Nephron (organoid): ENCODE data around the gene PDSS2.
"Not testable (repeated sequence)": the region's sequence is repeated elsewhere in the genome, so short reads cannot be mapped to it uniquely, and the experiment has no call there.

Experiments used
- H3K27ac Mint-ChIP-seq, 3 experiments: 2 replicates each; pipeline ENCODE4 v1.8.0; 2020; ENCODE audit warnings: mixed read lengths in 3 of 3, mild to moderate bottlenecking in 2 of 3, moderate library complexity in 1 of 3
- H3K27me3 Mint-ChIP-seq: 2 replicates; pipeline ENCODE4 v1.8.0; 2021; ENCODE audit warnings: low read depth, mild to moderate bottlenecking, moderate library complexity, mixed read lengths
- H3K36me3 Mint-ChIP-seq: 2 replicates; pipeline ENCODE4 v1.8.0; 2020; ENCODE audit warnings: low read depth, mixed read lengths
- H3K4me1 Mint-ChIP-seq: 2 replicates; pipeline ENCODE4 v1.8.0; 2020; ENCODE audit warnings: mixed read lengths
- H3K4me3 Mint-ChIP-seq, 3 experiments: 2 replicates each; pipeline ENCODE4 v1.8.0; 2020; ENCODE audit warnings: mild to moderate bottlenecking in 3 of 3, mixed read lengths in 3 of 3, moderate library complexity in 2 of 3
- H3K9me3 Mint-ChIP-seq: 2 replicates; pipeline ENCODE4 v1.8.0; 2020; ENCODE audit warnings: mixed read lengths
- CTCF ChIP-seq, 3 experiments: fragments of 200-600 bp; sonication (generic); IDR thresholded peaks; one replicate each; pipeline ENCODE4 v1.5.0; 2021; ENCODE audit warnings: antibody characterized with exemption in 3 of 3; ENCODE audit not compliant: unreplicated experiment in 3 of 3

PDSS2 gene

GRCh38 chr6:107202876-107203468, 256.4 kb downstream of the PDSS2 start:
- no peak for TF ChIP-seq CTCF (IDR thresholded peaks at IDR 0.05; ENCODE audit: unreplicated experiment in 3 of 3)
- H3K4me1 Mint-ChIP-seq: no peaks in the 10 kb centered on the region
- H3K27me3 Mint-ChIP-seq: no peaks in the 10 kb centered on the region
- no peak overlapping the region for H3K27ac Mint-ChIP-seq
- H3K36me3 Mint-ChIP-seq: peaks cover 25% of the 10 kb centered on the region
- peaks cover 4% of the 10 kb centered on the region for H3K9me3 Mint-ChIP-seq
- no peak overlapping the region for H3K4me3 Mint-ChIP-seq

- Mint-ChIP-seq H3K9me3 (no peaks in the 10 kb centered on the region), H3K27ac (no peak overlapping the region), H3K36me3 (peaks cover 17% of the 10 kb centered on the region), H3K27me3 (no peaks in the 10 kb centered on the region), H3K4me3 (no peak overlapping the region), H3K4me1 (no peaks in the 10 kb centered on the region)
- no peak for TF ChIP-seq CTCF (IDR thresholded peaks at IDR 0.05; ENCODE audit: unreplicated experiment in 3 of 3)
Measured at GRCh38 chr6:107198631-107199416, 260.5 kb downstream of the PDSS2 start.

GRCh38 chr6:107196152-107196551, 263.2 kb downstream of the PDSS2 start:
- no peak overlapping the region for H3K27ac Mint-ChIP-seq
- H3K27me3 Mint-ChIP-seq: no peaks in the 10 kb centered on the region
- H3K9me3 Mint-ChIP-seq: no peaks in the 10 kb centered on the region
- H3K36me3 Mint-ChIP-seq: peaks cover 7% of the 10 kb centered on the region
- no peak overlapping the region for H3K4me3 Mint-ChIP-seq
- no peaks in the 10 kb centered on the region for H3K4me1 Mint-ChIP-seq
- no peak for TF ChIP-seq CTCF (IDR thresholded peaks at IDR 0.05; ENCODE audit: unreplicated experiment in 3 of 3)

- H3K27ac Mint-ChIP-seq, H3K9me3 Mint-ChIP-seq, H3K27me3 Mint-ChIP-seq, H3K4me3 Mint-ChIP-seq, H3K4me1 Mint-ChIP-seq: not testable (repeated sequence)
- peaks cover 14% of the 10 kb centered on the region for H3K36me3 Mint-ChIP-seq
Measured at GRCh38 chr6:107194723-107195122, 264.6 kb downstream of the PDSS2 start.

GRCh38 chr6:107192830-107193229, 266.5 kb downstream of the PDSS2 start:
- Mint-ChIP-seq H3K4me1 (no peaks in the 10 kb centered on the region), H3K27ac (no peak overlapping the region), H3K36me3 (peaks cover 15% of the 10 kb centered on the region), H3K27me3 (no peaks in the 10 kb centered on the region), H3K9me3 (no peaks in the 10 kb centered on the region), H3K4me3 (no peak overlapping the region)
- TF ChIP-seq CTCF (IDR thresholded peaks at IDR 0.05; ENCODE audit: unreplicated experiment in 3 of 3): no peak

- TF ChIP-seq CTCF (IDR thresholded peaks at IDR 0.05; ENCODE audit: unreplicated experiment in 3 of 3): no peak
- no peaks in the 10 kb centered on the region for H3K4me1 Mint-ChIP-seq
- H3K36me3 Mint-ChIP-seq: peaks cover 14% of the 10 kb centered on the region
- no peaks in the 10 kb centered on the region for H3K27me3 Mint-ChIP-seq
- no peak overlapping the region for H3K27ac Mint-ChIP-seq
- H3K9me3 Mint-ChIP-seq: no peaks in the 10 kb centered on the region
- no peak overlapping the region for H3K4me3 Mint-ChIP-seq
Measured at GRCh38 chr6:107187630-107188029, 271.7 kb downstream of the PDSS2 start.
